NCI-H128 (cell line): Measurements from ENCODE around the gene TPRX2.
"Not testable (repeated sequence)": the region's sequence is repeated elsewhere in the genome, so short reads cannot be mapped to it uniquely, and the experiment has no call there.

ENCODE experiments used
- DNase-seq: peaks from one replicate; lab custom pipeline; 2025; ENCODE audit not compliant: unreplicated experiment; lab: John Stamatoyannopoulos, UW

TPRX2 gene

GRCh38 chr19:47860602-47861297, 1.7 kb downstream of the TPRX2 start:
- DNase-seq = no peak

GRCh38 chr19:47861630-47862029, 2.6 kb downstream of the TPRX2 start:
- no peak for DNase-seq

GRCh38 chr19:47863514-47863936, 4.5 kb downstream of the TPRX2 start:
- DNase-seq = no peak

GRCh38 chr19:47865166-47865565, 6.1 kb downstream of the TPRX2 start:
- DNase-seq = no peak

GRCh38 chr19:47878906-47879305, 19.9 kb downstream of the TPRX2 start:
- DNase-seq = no peak

- DNase-seq = not testable (repeated sequence)
Measured at GRCh38 chr19:47879385-47879784, 20.4 kb downstream of the TPRX2 start.

- no peak for DNase-seq
Measured at GRCh38 chr19:47881757-47882156, 22.7 kb downstream of the TPRX2 start.

GRCh38 chr19:47882890-47883289, 23.9 kb downstream of the TPRX2 start:
- no peak for DNase-seq

- no peak for DNase-seq
Measured at GRCh38 chr19:47885067-47885463, 26.0 kb downstream of the TPRX2 start.

GRCh38 chr19:47886010-47886559, 27.1 kb downstream of the TPRX2 start, which contains the start of gene SULT2A1:
Gene SULT2A1 (minus strand): TSS chr19:47886315. CDS start chr19:47886257, 58 bp downstream.
- DNase-seq = no peak

GRCh38 chr19:47890865-47891621, 32.0 kb downstream of the TPRX2 start:
- no peak for DNase-seq

- no peak for DNase-seq
Measured at GRCh38 chr19:47891622-47891922, 32.5 kb downstream of the TPRX2 start.

- no peak for DNase-seq
Measured at GRCh38 chr19:47891923-47892666, 33.1 kb downstream of the TPRX2 start.

- no peak for DNase-seq
Measured at GRCh38 chr19:47895165-47895782, 36.2 kb downstream of the TPRX2 start.

GRCh38 chr19:47896019-47896418, 37.0 kb downstream of the TPRX2 start:
- no peak for DNase-seq

GRCh38 chr19:47896773-47897172, 37.7 kb downstream of the TPRX2 start:
- DNase-seq = no peak

GRCh38 chr19:47897861-47898260, 38.8 kb downstream of the TPRX2 start:
- no peak for DNase-seq

- DNase-seq = no peak
Measured at GRCh38 chr19:47899335-47899734, 40.3 kb downstream of the TPRX2 start.

- DNase-seq = no peak
Measured at GRCh38 chr19:47901370-47901769, 42.3 kb downstream of the TPRX2 start.

GRCh38 chr19:47909350-47909749, 50.3 kb downstream of the TPRX2 start:
- not testable (repeated sequence) for DNase-seq

- not testable (repeated sequence) for DNase-seq
Measured at GRCh38 chr19:47910191-47910590, 51.2 kb downstream of the TPRX2 start.
